Liver (tissue), 3 donors: ENCODE data around the gene P2RY13.

Experiments
- ATF3 ChIP-seq: IDR thresholded peaks from 2 replicates; pipeline ENCODE4 v1.6.1; 2016; ENCODE audit warnings: antibody characterized with exemption
- EGR1 ChIP-seq, 2 donors: IDR thresholded peaks; 2 replicates each; pipeline ENCODE4 v1.6.1; 2016 to 2018; ENCODE audit warnings: antibody characterized with exemption in 2 of 2, low read depth in 2 of 2
- GABPA ChIP-seq, 2 donors: IDR thresholded peaks in 1 of 2; conservative IDR thresholded peaks in 1 of 2; 2 replicates each; pipeline ENCODE4 v1.6.1; 2016; ENCODE audit warnings: antibody characterized with exemption in 2 of 2, mild to moderate bottlenecking in 1 of 2, moderate library complexity in 1 of 2
- HNF4G ChIP-seq: IDR thresholded peaks from 2 replicates; pipeline ENCODE4 v1.6.1; 2016; ENCODE audit warnings: antibody characterized with exemption
- JUND ChIP-seq, 2 donors: IDR thresholded peaks; 2 replicates each; pipeline ENCODE4 v1.6.1; 2016; ENCODE audit warnings: antibody characterized with exemption in 2 of 2
- MAX ChIP-seq: IDR thresholded peaks from 2 replicates; pipeline ENCODE4 v1.6.1; 2016; ENCODE audit warnings: antibody characterized with exemption
- RAD21 ChIP-seq, 2 donors: IDR thresholded peaks; 2 replicates each; pipeline ENCODE4 v1.6.1; 2016; ENCODE audit warnings: antibody characterized with exemption in 2 of 2, mild to moderate bottlenecking in 2 of 2
- REST ChIP-seq: IDR thresholded peaks from 2 replicates; pipeline ENCODE4 v1.6.1; 2016; ENCODE audit warnings: antibody characterized with exemption, mild to moderate bottlenecking
- RXRA ChIP-seq, 2 donors: IDR thresholded peaks; 2 replicates each; pipeline ENCODE4 v1.6.1; 2017 to 2018; ENCODE audit warnings: antibody characterized with exemption in 2 of 2, mild to moderate bottlenecking in 1 of 2
- SP1 ChIP-seq: IDR thresholded peaks from 2 replicates; pipeline ENCODE4 v1.6.1; 2018; ENCODE audit warnings: antibody characterized with exemption, mild to moderate bottlenecking
- TAF1 ChIP-seq: conservative IDR thresholded peaks from 2 replicates; pipeline ENCODE4 v1.6.1; 2016; ENCODE audit warnings: antibody characterized with exemption, mild to moderate bottlenecking
- YY1 ChIP-seq: IDR thresholded peaks from 2 replicates; pipeline ENCODE4 v1.6.1; 2016; ENCODE audit warnings: antibody characterized with exemption, mild to moderate bottlenecking
- ZBTB33 ChIP-seq: IDR thresholded peaks from 2 replicates; pipeline ENCODE4 v1.6.1; 2016; ENCODE audit warnings: antibody characterized with exemption
- TF ChIP-seq, protein P1 (sequence below): fragments of 150-350 bp; IDR thresholded peaks from 2 replicates; pipeline ENCODE4 v1.5.1; 2017; ENCODE audit warnings: improper control_type of control experiment, low read depth, low read length; ENCODE audit not compliant: missing input control
- donor health status: healthy.
- donor health status: healthy.

- TF ChIP-seq SP1 (no peak), ZBTB33 (no peak), RXRA (IDR thresholded peaks at IDR 0.05) (no peak), YY1 (no peak), JUND (IDR thresholded peaks at IDR 0.05) (no peak), MAX (no peak), RAD21 (IDR thresholded peaks at IDR 0.05) (no peak), REST (no peak), TAF1 (no peak), HNF4G (no peak), EGR1 (IDR thresholded peaks at IDR 0.05; ENCODE audit: low read depth in 2 of 2) (no peak), ATF3 (no peak), GABPA (IDR thresholded peaks at IDR 0.05 in 1 of 2, conservative IDR thresholded peaks at IDR 0.05 in 1 of 2) (no peak)
- TF ChIP-seq, protein P1, sequence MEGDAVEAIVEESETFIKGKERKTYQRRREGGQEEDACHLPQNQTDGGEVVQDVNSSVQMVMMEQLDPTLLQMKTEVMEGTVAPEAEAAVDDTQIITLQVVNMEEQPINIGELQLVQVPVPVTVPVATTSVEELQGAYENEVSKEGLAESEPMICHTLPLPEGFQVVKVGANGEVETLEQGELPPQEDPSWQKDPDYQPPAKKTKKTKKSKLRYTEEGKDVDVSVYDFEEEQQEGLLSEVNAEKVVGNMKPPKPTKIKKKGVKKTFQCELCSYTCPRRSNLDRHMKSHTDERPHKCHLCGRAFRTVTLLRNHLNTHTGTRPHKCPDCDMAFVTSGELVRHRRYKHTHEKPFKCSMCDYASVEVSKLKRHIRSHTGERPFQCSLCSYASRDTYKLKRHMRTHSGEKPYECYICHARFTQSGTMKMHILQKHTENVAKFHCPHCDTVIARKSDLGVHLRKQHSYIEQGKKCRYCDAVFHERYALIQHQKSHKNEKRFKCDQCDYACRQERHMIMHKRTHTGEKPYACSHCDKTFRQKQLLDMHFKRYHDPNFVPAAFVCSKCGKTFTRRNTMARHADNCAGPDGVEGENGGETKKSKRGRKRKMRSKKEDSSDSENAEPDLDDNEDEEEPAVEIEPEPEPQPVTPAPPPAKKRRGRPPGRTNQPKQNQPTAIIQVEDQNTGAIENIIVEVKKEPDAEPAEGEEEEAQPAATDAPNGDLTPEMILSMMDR = no peak
These were observed 48.5 kb upstream of the P2RY13 start for GRCh38 chr3:151377768-151378385.
